Panc1 (cell line): ENCODE data around the gene INTS6.

ENCODE experiments used
- CTCF ChIP-seq: fragments of 450-650 bp; IDR thresholded peaks from 2 replicates; pipeline ENCODE4 v1.5.1; 2017; ENCODE audit warnings: mild to moderate bottlenecking
- REST ChIP-seq, 2 experiments: IDR thresholded peaks; 2 replicates each; pipeline ENCODE4 v1.6.1; 2011 to 2012; ENCODE audit warnings: low read depth in 2 of 2, control low read depth in 1 of 2, low read length in 1 of 2, mild to moderate bottlenecking in 1 of 2, moderate library complexity in 1 of 2; ENCODE audit not compliant: insufficient read depth in 1 of 2
- TCF7L2 ChIP-seq: IDR thresholded peaks from 2 replicates; pipeline ENCODE4 v1.6.1; 2011; ENCODE audit warnings: mild to moderate bottlenecking, low read depth, low read length, inconsistent platforms

GRCh38 chr13:51420681-51421490 lies 31.9 kb downstream of the INTS6 start:
- no peak for TF ChIP-seq TCF7L2
- TF ChIP-seq CTCF: no peak
- TF ChIP-seq REST (IDR thresholded peaks at IDR 0.05; ENCODE audit: insufficient read depth in 1 of 2, low read depth in 2 of 2, low read length in 1 of 2): no peak
